CD14-positive monocyte (primary cell): ENCODE measurements around the gene ADAMTS13. TPM values are rescaled to one million over a fixed set of nuclear protein-coding genes. Genes with fewer than 3 reads are reported as not detected.

Source experiments
- DNase-seq, 3 donors: peaks; one replicate each; pipeline ENCODE4 v3.0.0-alpha.2; 2011 to 2022
- H2AFZ ChIP-seq: 2 replicates; pipeline ENCODE4 v1.6.0; 2012; ENCODE audit warnings: mild to moderate bottlenecking, low read depth, low read length, inconsistent platforms; ENCODE audit not compliant: insufficient read depth, poor library complexity, severe bottlenecking
- H3K27ac ChIP-seq, 2 donors: 1 replicate in 1 of 2; 2 replicates in 1 of 2; pipeline ENCODE4 v1.5.1; 2012 to 2013; ENCODE audit warnings: low read length in 2 of 2, control low read depth in 1 of 2, inconsistent platforms in 1 of 2, low read depth in 1 of 2, mild to moderate bottlenecking in 1 of 2
- H3K27me3 ChIP-seq, 2 donors: one replicate each; pipeline versions ENCODE4 v1.6.0 to v1.6.1; 2011 to 2013; ENCODE audit warnings: low read length in 2 of 2; ENCODE audit not compliant: control insufficient read depth in 2 of 2, insufficient read depth in 2 of 2
- H3K36me3 ChIP-seq, 2 donors: replicated peaks in 1 of 2; 1 replicate in 1 of 2; 2 replicates in 1 of 2; pipeline versions ENCODE4 v1.5.1 to v1.6.1; 2012 to 2013; ENCODE audit warnings: low read length in 2 of 2, control low read depth in 1 of 2, inconsistent platforms in 1 of 2, mild to moderate bottlenecking in 1 of 2; ENCODE audit not compliant: insufficient read depth in 2 of 2, control insufficient read depth in 1 of 2
- H3K4me1 ChIP-seq, 2 donors: 1 replicate in 1 of 2; 2 replicates in 1 of 2; pipeline versions ENCODE4 v1.5.1 to v1.6.1; 2012 to 2013; ENCODE audit warnings: low read length in 2 of 2, control low read depth in 1 of 2, inconsistent platforms in 1 of 2, mild to moderate bottlenecking in 1 of 2, moderate library complexity in 1 of 2; ENCODE audit not compliant: insufficient read depth in 2 of 2, control insufficient read depth in 1 of 2
- H3K4me2 ChIP-seq: replicated peaks from 2 replicates; pipeline ENCODE3; 2012; ENCODE audit warnings: low read length, moderate library complexity, mild to moderate bottlenecking; ENCODE audit not compliant: poor library complexity, severe bottlenecking; ENCODE audit errors: extremely low read depth
- H3K4me3 ChIP-seq, 3 experiments: fragments of 200-600 bp in 1 of 3; sonication (generic) in 1 of 3; replicated peaks in 1 of 3; 1 replicate in 2 of 3; 2 replicates in 1 of 3; pipeline ENCODE4 v1.5.1; 2011 to 2013; ENCODE audit warnings: low read length in 3 of 3, mild to moderate bottlenecking in 3 of 3, control low read depth in 2 of 3, low read depth in 2 of 3, inconsistent platforms in 1 of 3, moderate library complexity in 1 of 3
- H3K79me2 ChIP-seq: 2 replicates; pipeline ENCODE4 v1.6.0; 2012; ENCODE audit warnings: mild to moderate bottlenecking, control low read depth, inconsistent platforms, low read length, moderate library complexity; ENCODE audit not compliant: insufficient read depth
- H3K9ac ChIP-seq: 2 replicates; pipeline ENCODE4 v1.6.0; 2017; ENCODE audit warnings: low read length, mild to moderate bottlenecking; ENCODE audit not compliant: insufficient read depth, poor library complexity, severe bottlenecking
- H3K9me3 ChIP-seq, 2 donors: replicated peaks in 1 of 2; 1 replicate in 1 of 2; 2 replicates in 1 of 2; pipeline versions ENCODE4 v1.5.1 to v1.6.1; 2012 to 2013; ENCODE audit warnings: low read length in 2 of 2, control low read depth in 1 of 2; ENCODE audit not compliant: control insufficient read depth in 1 of 2, insufficient read depth in 1 of 2
- H4K20me1 ChIP-seq: 2 replicates; pipeline ENCODE4 v1.6.0; 2012; ENCODE audit warnings: mild to moderate bottlenecking, low read length, control low read depth, moderate library complexity; ENCODE audit not compliant: insufficient read depth
- H3K27ac Mint-ChIP-seq, 7 donors: one replicate each; pipeline ENCODE4 v1.8.0; 2020; ENCODE audit warnings: mild to moderate bottlenecking in 7 of 7, mixed read lengths in 7 of 7, moderate library complexity in 6 of 7, inconsistent platforms in 2 of 7
- H3K27me3 Mint-ChIP-seq, 3 donors: one replicate each; pipeline ENCODE4 v1.8.0; 2021 to 2022; ENCODE audit warnings: low read depth in 3 of 3, mild to moderate bottlenecking in 3 of 3, mixed read lengths in 3 of 3, moderate library complexity in 3 of 3, inconsistent platforms in 1 of 3
- H3K36me3 Mint-ChIP-seq, 2 donors: one replicate each; pipeline ENCODE4 v1.8.0; 2020; ENCODE audit warnings: mixed read lengths in 2 of 2, inconsistent platforms in 1 of 2, mild to moderate bottlenecking in 1 of 2
- H3K4me1 Mint-ChIP-seq: one replicate; pipeline ENCODE4 v1.8.0; 2020; ENCODE audit warnings: mild to moderate bottlenecking, mixed read lengths
- H3K4me3 Mint-ChIP-seq, 2 donors: one replicate each; pipeline ENCODE4 v1.8.0; 2020; ENCODE audit warnings: mild to moderate bottlenecking in 2 of 2, mixed read lengths in 2 of 2, moderate library complexity in 1 of 2
- H3K9me3 Mint-ChIP-seq, 7 donors: one replicate each; pipeline ENCODE4 v1.8.0; 2020 to 2022; ENCODE audit warnings: mixed read lengths in 7 of 7, mild to moderate bottlenecking in 6 of 7, moderate library complexity in 6 of 7, inconsistent platforms in 2 of 7
- CTCF ChIP-seq: fragments of 200-600 bp; IDR thresholded peaks from one replicate; pipeline ENCODE4 v1.8.0; 2022; ENCODE audit warnings: antibody characterized with exemption, mild to moderate bottlenecking
- WGBS: methylation state at CpG from one replicate; pipeline ENCODE4 v1.1.5; 2013; ENCODE audit warnings: missing lambda C conversion rate; ENCODE audit not compliant: insufficient coverage; 5-methylcytosine and 5-hydroxymethylcytosine counted together
- intact Hi-C, 2 donors: fragments of 100-400 bp; cut with micrococcal nuclease; formaldehyde crosslinking; loops; one replicate each; pipeline versions ENCODE4 v1.15.0 to v1.15.1; 2023
- polyA plus RNA-seq, 3 donors: library from polyadenylated mRNA; depleted of rRNA in 1 of 3; unstranded in 2 of 3; stranded (reverse) in 1 of 3; fragments of 300-500 nt in 2 of 3; fragments of >200 nt in 1 of 3; fragmentation: Illumina TruSeq in 2 of 3; gene quantifications; 1 replicate in 2 of 3; 2 replicates in 1 of 3; pipeline ENCODE4 v1.2.3, GENCODE V29; 2012 to 2021

ADAMTS13 gene
- polyA plus RNA-seq, 3 donors = 0.77 TPM; not detected in 2

GRCh38 chr9:133490865-133491655 lies 68.9 kb downstream of the ADAMTS13 start:
- Mint-ChIP-seq H3K27ac (no peak overlapping the region), H3K27me3 (peaks cover 3 to 9% (median 3%) of the 10 kb centered on the region in 3 donors), H3K9me3 (no peaks in the 10 kb centered on the region), H3K36me3 (no peaks in the 10 kb centered on the region), H3K4me3 (no peak overlapping the region), H3K4me1 (peaks cover 4% of the 10 kb centered on the region)
- no peak overlapping the region for H3K27ac ChIP-seq
- H3K36me3 ChIP-seq = no peaks in the 10 kb centered on the region
- no peak for TF ChIP-seq CTCF
- H3K9me3 ChIP-seq = no peaks in the 10 kb centered on the region
- no peak overlapping the region for H3K4me2 ChIP-seq
- no peak overlapping the region for H3K4me3 ChIP-seq
- H3K79me2 ChIP-seq = no peaks in the 10 kb centered on the region
- H3K9ac ChIP-seq = no peak overlapping the region
- no peak for DNase-seq
- WGBS = 73% methylated on average over 7 of the region's 12 CpGs
- no peak overlapping the region for H2AFZ ChIP-seq
- peaks cover 2% of the 10 kb centered on the region in 2 donors for H3K4me1 ChIP-seq
- H4K20me1 ChIP-seq = no peaks in the 10 kb centered on the region
- no peaks in the 10 kb centered on the region for H3K27me3 ChIP-seq
- intact Hi-C loops = no loop called here

GRCh38 chr9:133491656-133491925 lies 69.4 kb downstream of the ADAMTS13 start:
- H4K20me1 ChIP-seq = no peaks in the 10 kb centered on the region
- intact Hi-C loops = no loop called here
- no peak overlapping the region for H3K4me2 ChIP-seq
- no peak for DNase-seq
- TF ChIP-seq CTCF = no peak
- Mint-ChIP-seq H3K27me3 (peaks cover 3 to 9% (median 3%) of the 10 kb centered on the region in 3 donors), H3K27ac (no peak overlapping the region), H3K4me1 (no peaks in the 10 kb centered on the region), H3K4me3 (no peak overlapping the region), H3K9me3 (no peaks in the 10 kb centered on the region), H3K36me3 (no peaks in the 10 kb centered on the region)
- no peaks in the 10 kb centered on the region for H3K79me2 ChIP-seq
- no peak overlapping the region for H3K9ac ChIP-seq
- no peaks in the 10 kb centered on the region for H3K27me3 ChIP-seq
- no peak overlapping the region for H3K4me3 ChIP-seq
- no peaks in the 10 kb centered on the region for H3K4me1 ChIP-seq
- no peaks in the 10 kb centered on the region for H3K36me3 ChIP-seq
- WGBS = 92% methylated on average over 8 of the region's 8 CpGs
- H3K9me3 ChIP-seq = no peaks in the 10 kb centered on the region
- H3K27ac ChIP-seq = no peak overlapping the region
- H2AFZ ChIP-seq = no peak overlapping the region
